ENCODE results near the gene PTPRM. TPM values are rescaled to one million over a fixed set of nuclear protein-coding genes. Genes with fewer than 3 reads are reported as not detected.

The PTPRM gene
- total and polyA plus RNA-seq, 4 donors, result 9.2 to 23.0 (median 12.7) TPM

- 22% methylated on average over 3 of the region's 3 CpGs for WGBS
- Histone ChIP-seq H3K36me3 (ENCODE audit: control insufficient read depth in 4 of 4, insufficient read depth in 3 of 4, low read depth in 1 of 4, low read length in 3 of 4) (no peaks in the 10 kb centered on the region), H3K4me1 (ENCODE audit: control insufficient read depth in 4 of 4, insufficient read depth in 4 of 4, low read length in 3 of 4) (peaks cover 0 to 2% (median 0%) of the 10 kb centered on the region in 4 donors), H3K4me3 (ENCODE audit: low read depth in 1 of 3, low read length in 3 of 3) (no peak overlapping the region), H3K27me3 (ENCODE audit: control insufficient read depth in 4 of 4, insufficient read depth in 4 of 4, low read length in 3 of 4) (no peaks in the 10 kb centered on the region), H3K9me3 (ENCODE audit: control insufficient read depth in 4 of 4, low read length in 3 of 4) (no peaks in the 10 kb centered on the region), H3K9ac (ENCODE audit: low read depth in 1 of 2, low read length in 2 of 2) (peak overlapping the region in 1 of 2 donors; percentile 16), H3K27ac (ENCODE audit: low read depth in 1 of 2, low read length in 2 of 2) (peak overlapping the region; percentile 62 to 69)
- no peak for DNase-seq (ENCODE audit: low spot score)
- TF ChIP-seq YY1 (IDR thresholded peaks at IDR 0.05) (peak; percentile 88), ATF3 (IDR thresholded peaks at IDR 0.05) (peak; percentile 98), CTCF (IDR thresholded peaks at IDR 0.05; ENCODE audit: low read depth, low read length, missing input control) (no peak), MAX (IDR thresholded peaks at IDR 0.05) (peak; percentile 63), ZBTB33 (IDR thresholded peaks at IDR 0.05) (peak; percentile 88), REST (IDR thresholded peaks at IDR 0.05) (peak; percentile 86), TAF1 (conservative IDR thresholded peaks at IDR 0.05) (no peak), HNF4G (IDR thresholded peaks at IDR 0.05) (peak; percentile 30), GABPA (IDR thresholded peaks at IDR 0.05 in 1 of 2, conservative IDR thresholded peaks at IDR 0.05 in 1 of 2) (no peak), NR2F2 (IDR thresholded peaks at IDR 0.05) (peak; percentile 49), EGR1 (IDR thresholded peaks at IDR 0.05; ENCODE audit: low read depth in 2 of 2) (peak; percentile 89 to 98), RXRA (IDR thresholded peaks at IDR 0.05) (peak; percentile 83 to 89), FOXA2 (IDR thresholded peaks at IDR 0.05) (peak; percentile 61), SP1 (IDR thresholded peaks at IDR 0.05) (peak; percentile 93), RAD21 (IDR thresholded peaks at IDR 0.05) (peak; percentile 60 to 66), JUND (IDR thresholded peaks at IDR 0.05) (peak; percentile 99 to 100), FOXA1 (IDR thresholded peaks at IDR 0.05) (peak; percentile 23), HNF4A (conservative IDR thresholded peaks at IDR 0.05) (peak; percentile 75 to 76)
Observed at GRCh38 chr18:7921938-7922587, 354.9 kb downstream of the PTPRM start.
